HepG2 (cell line): ENCODE measurements around the gene TWNK. TPM values are rescaled to one million over a fixed set of nuclear protein-coding genes. Genes with fewer than 3 reads are reported as not detected.

Experiments
- ARID2 ChIP-seq: sonication (generic); formaldehyde crosslinking; IDR thresholded peaks from 2 replicates; pipeline ENCODE4 v1.8.1; 2022; ENCODE audit warnings: mild to moderate bottlenecking, missing genetic modification reagents, borderline replicate concordance
- CERS6 ChIP-seq: sonication (generic); formaldehyde crosslinking; IDR thresholded peaks from 2 replicates; pipeline ENCODE4 v1.5.0; 2020; ENCODE audit warnings: missing genetic modification reagents
- DPF2 ChIP-seq: sonication (generic); formaldehyde crosslinking; IDR thresholded peaks from 2 replicates; pipeline ENCODE4 v1.4.0; 2020; ENCODE audit warnings: mild to moderate bottlenecking, low read depth, missing genetic modification reagents, borderline replicate concordance
- DRAP1 ChIP-seq: IDR thresholded peaks from 2 replicates; pipeline ENCODE4 v1.6.1; 2016; ENCODE audit warnings: missing genetic modification reagents, missing compliant biosample characterization
- FOXO4 ChIP-seq: sonication (generic); formaldehyde crosslinking; conservative IDR thresholded peaks from 2 replicates; pipeline ENCODE4 v1.8.1; 2023; ENCODE audit warnings: missing genetic modification reagents
- HOXA3 ChIP-seq: sonication (generic); formaldehyde crosslinking; IDR thresholded peaks from 2 replicates; pipeline ENCODE4 v1.5.0; 2020; ENCODE audit warnings: missing genetic modification reagents
- KLF6 ChIP-seq: IDR thresholded peaks from 2 replicates; pipeline ENCODE4 v1.8.0; 2016; ENCODE audit warnings: missing biosample characterization, missing genetic modification reagents
- NBN ChIP-seq: fragments of 450-650 bp; conservative IDR thresholded peaks from 2 replicates; pipeline ENCODE4 v1.6.1; 2017
- NR2F6 ChIP-seq, 2 experiments: IDR thresholded peaks; 2 replicates each; pipeline ENCODE4 v1.6.1; 2016; ENCODE audit warnings: antibody characterized with exemption in 1 of 2, mild to moderate bottlenecking in 1 of 2
- PRDM15 ChIP-seq: sonication (generic); formaldehyde crosslinking; IDR thresholded peaks from 2 replicates; pipeline ENCODE4 v1.4.0; 2020; ENCODE audit warnings: missing genetic modification reagents
- SETDB1 ChIP-seq: sonication (generic); formaldehyde crosslinking; IDR thresholded peaks from 2 replicates; pipeline ENCODE4 v1.5.1; 2020; ENCODE audit warnings: missing genetic modification reagents, mild to moderate bottlenecking, borderline replicate concordance
- SMYD3 ChIP-seq: sonication (generic); formaldehyde crosslinking; IDR thresholded peaks from 2 replicates; pipeline ENCODE4 v1.8.1; 2023; ENCODE audit warnings: mild to moderate bottlenecking, missing genetic modification reagents
- THAP7 ChIP-seq: sonication (generic); formaldehyde crosslinking; IDR thresholded peaks from 2 replicates; pipeline ENCODE4 v1.8.1; 2023; ENCODE audit warnings: mild to moderate bottlenecking, missing genetic modification reagents
- ZBTB25 ChIP-seq: IDR thresholded peaks from 2 replicates; pipeline ENCODE4 v1.6.1; 2018; ENCODE audit warnings: missing genetic modification reagents
- ZBTB8A ChIP-seq: sonication (generic); formaldehyde crosslinking; IDR thresholded peaks from 2 replicates; pipeline ENCODE4 v1.4.0; 2020; ENCODE audit warnings: mild to moderate bottlenecking, low read depth, missing genetic modification reagents, borderline replicate concordance
- ZFP90 ChIP-seq: sonication (generic); formaldehyde crosslinking; IDR thresholded peaks from 2 replicates; pipeline ENCODE4 v1.8.0; 2022; ENCODE audit warnings: missing genetic modification reagents, mild to moderate bottlenecking, inconsistent platforms, borderline replicate concordance
- ZKSCAN1 ChIP-seq: fragments of 150-350 bp; IDR thresholded peaks from 2 replicates; pipeline ENCODE4 v1.6.1; 2014; ENCODE audit warnings: low read length
- ZNF326 ChIP-seq: sonication (generic); formaldehyde crosslinking; IDR thresholded peaks from 2 replicates; pipeline ENCODE4 v1.4.0; 2020; ENCODE audit warnings: missing genetic modification reagents, borderline replicate concordance
- ZNF724P ChIP-seq: sonication (generic); formaldehyde crosslinking; IDR thresholded peaks from 2 replicates; pipeline ENCODE4 v1.8.0; 2022; ENCODE audit warnings: missing genetic modification reagents, borderline replicate concordance
- ZNF816 ChIP-seq: sonication (generic); formaldehyde crosslinking; IDR thresholded peaks from 2 replicates; pipeline ENCODE4 v1.8.0; 2022; ENCODE audit warnings: missing genetic modification reagents, mild to moderate bottlenecking, borderline replicate concordance
- ZSCAN25 ChIP-seq: sonication (generic); formaldehyde crosslinking; IDR thresholded peaks from 2 replicates; pipeline ENCODE4 v1.8.0; 2022; ENCODE audit warnings: mild to moderate bottlenecking, missing genetic modification reagents
- polyA plus RNA-seq, 8 experiments: library from polyadenylated mRNA; depleted of rRNA in 3 of 8; stranded (reverse) in 7 of 8; unstranded in 1 of 8; fragments of >200 nt; fragmentation: Illumina TruSeq in 4 of 8; extraction: Trizol in 4 of 8; gene quantifications; 2 replicates each; pipeline versions ENCODE4 v1.2.1 to v1.2.3, GENCODE V29; 2011 to 2016; ENCODE audit warnings: low read depth in 4 of 8, missing spikeins in 1 of 8, mixed read lengths in 1 of 8; ENCODE audit not compliant: insufficient read depth in 1 of 8
- total RNA-seq, 5 experiments: library from RNA; depleted of rRNA; stranded (reverse); fragments of >200 nt; fragmentation: Illumina TruSeq; extraction: Trizol; gene quantifications; 2 replicates each; pipeline ENCODE4 v1.2.3, GENCODE V29; 2016; ENCODE audit warnings: low read depth in 1 of 5

TWNK gene
- total and polyA plus RNA-seq, 2 of the 13 experiments (the other 11 are each of a cell fraction or from before 2014, with no cell fraction given): 10.7 to 16.5 TPM

GRCh38 chr10:101012525-101013364, 25.4 kb downstream of the TWNK start (continued):
- TF ChIP-seq PRDM15 (CRISPR knock-in tag) (no peak), FOXO4 (CRISPR knock-in tag) (no peak), CERS6 (CRISPR knock-in tag) (no peak), NBN (no peak), DPF2 (CRISPR knock-in tag) (no peak), ZNF724P (CRISPR knock-in tag) (no peak), ZBTB8A (CRISPR knock-in tag) (no peak), ZKSCAN1 (peak; percentile 97), ZBTB25 (CRISPR knock-in tag) (no peak), ZFP90 (CRISPR knock-in tag) (no peak), HOXA3 (no peak; the same call in 1 of the 2 replicates), SETDB1 (CRISPR knock-in tag) (no peak), ZNF326 (CRISPR knock-in tag) (no peak), ZSCAN25 (no peak), DRAP1 (CRISPR knock-in tag) (0 out of 2 replicates have a peak, but pooled peaks have one; percentile 12), SMYD3 (CRISPR knock-in tag) (no peak), ZNF816 (no peak), KLF6 (CRISPR knock-in tag) (no peak), NR2F6 (IDR thresholded peaks at IDR 0.05) (no peak), NR2F6 (CRISPR knock-in tag; IDR thresholded peaks at IDR 0.05) (no peak), THAP7 (CRISPR knock-in tag) (no peak), ARID2 (CRISPR knock-in tag) (no peak)
